NB4 (cell line): ENCODE measurements around the gene CNTN4.

Source experiments
- MYC ChIP-seq: IDR thresholded peaks from 2 replicates; pipeline ENCODE4 v1.6.1; 2011; ENCODE audit warnings: low read depth, low read length
- POLR2A ChIP-seq: IDR thresholded peaks from 2 replicates; pipeline ENCODE4 v1.6.1; 2011; ENCODE audit warnings: mild to moderate bottlenecking; ENCODE audit not compliant: insufficient read length; ENCODE audit errors: extremely low read depth
- TF ChIP-seq, protein P1 (sequence below): IDR thresholded peaks from one replicate; pipeline ENCODE4 v1.5.1; 2012; ENCODE audit warnings: low read depth, low read length
- TF ChIP-seq, protein P2 (sequence below): IDR thresholded peaks from 2 replicates; pipeline ENCODE4 v1.6.1; 2011; ENCODE audit warnings: low read depth, low read length

DNA sequence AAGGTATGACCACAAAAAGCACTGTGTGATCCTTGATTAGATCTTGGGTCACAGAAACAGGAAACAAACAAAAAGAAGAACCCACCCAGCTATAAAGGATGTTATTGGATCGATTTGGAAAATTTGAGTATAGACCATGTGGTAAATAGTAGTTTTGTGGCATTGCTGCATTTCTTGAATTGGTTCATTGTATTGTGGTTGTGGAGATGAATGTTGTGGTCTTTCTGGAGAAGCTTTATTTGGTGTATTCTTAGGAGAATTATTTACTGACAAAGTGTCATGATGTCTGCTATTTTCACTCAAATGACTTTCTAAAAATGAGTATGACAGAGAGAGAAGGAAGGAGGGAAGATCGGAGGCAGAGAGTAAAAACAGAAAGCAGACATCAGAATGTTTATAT lies 406.2 kb downstream of the CNTN4 start:
- TF ChIP-seq POLR2A: no peak
- TF ChIP-seq, protein P1, sequence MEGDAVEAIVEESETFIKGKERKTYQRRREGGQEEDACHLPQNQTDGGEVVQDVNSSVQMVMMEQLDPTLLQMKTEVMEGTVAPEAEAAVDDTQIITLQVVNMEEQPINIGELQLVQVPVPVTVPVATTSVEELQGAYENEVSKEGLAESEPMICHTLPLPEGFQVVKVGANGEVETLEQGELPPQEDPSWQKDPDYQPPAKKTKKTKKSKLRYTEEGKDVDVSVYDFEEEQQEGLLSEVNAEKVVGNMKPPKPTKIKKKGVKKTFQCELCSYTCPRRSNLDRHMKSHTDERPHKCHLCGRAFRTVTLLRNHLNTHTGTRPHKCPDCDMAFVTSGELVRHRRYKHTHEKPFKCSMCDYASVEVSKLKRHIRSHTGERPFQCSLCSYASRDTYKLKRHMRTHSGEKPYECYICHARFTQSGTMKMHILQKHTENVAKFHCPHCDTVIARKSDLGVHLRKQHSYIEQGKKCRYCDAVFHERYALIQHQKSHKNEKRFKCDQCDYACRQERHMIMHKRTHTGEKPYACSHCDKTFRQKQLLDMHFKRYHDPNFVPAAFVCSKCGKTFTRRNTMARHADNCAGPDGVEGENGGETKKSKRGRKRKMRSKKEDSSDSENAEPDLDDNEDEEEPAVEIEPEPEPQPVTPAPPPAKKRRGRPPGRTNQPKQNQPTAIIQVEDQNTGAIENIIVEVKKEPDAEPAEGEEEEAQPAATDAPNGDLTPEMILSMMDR: no peak
- no peak for TF ChIP-seq MYC
- TF ChIP-seq, protein P2, sequence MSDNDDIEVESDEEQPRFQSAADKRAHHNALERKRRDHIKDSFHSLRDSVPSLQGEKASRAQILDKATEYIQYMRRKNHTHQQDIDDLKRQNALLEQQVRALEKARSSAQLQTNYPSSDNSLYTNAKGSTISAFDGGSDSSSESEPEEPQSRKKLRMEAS: no peak
